H1 (cell line): Measurements from ENCODE around the gene MAGOH. TPM values are rescaled to one million over a fixed set of nuclear protein-coding genes. Genes with fewer than 3 reads are reported as not detected.

Source experiments
- CTCF ChIA-PET: fragments of 300-600 bp; sonication (Branson Sonifier 250); formaldehyde crosslinking; loops from one replicate; lab custom pipeline; 2021; ENCODE audit not compliant: partially characterized antibody; lab: Charles Lee
- POLR2A ChIA-PET: fragments of 300-600 bp; sonication (Branson Sonifier 250); formaldehyde crosslinking; loops from one replicate; lab custom pipeline; 2021; ENCODE audit warnings: inconsistent platforms; ENCODE audit not compliant: partially characterized antibody; lab: Charles Lee
- DNase-seq, 2 experiments: peaks; one replicate each; pipeline versions ENCODE4 v3.0.0 to v3.0.0-alpha.2; 2010 to 2022; ENCODE audit warnings: low spot score in 2 of 2, low read depth in 1 of 2, mixed read lengths in 1 of 2
- FAIRE-seq: peaks from 2 replicates; lab custom pipeline; 2011; peaks lifted over from hg19 to GRCh38; lab: Jason Lieb, UNC
- H2AFZ ChIP-seq: 2 replicates; pipeline ENCODE4 v1.8.1; 2012; ENCODE audit warnings: low read length, inconsistent platforms
- H2AK5ac ChIP-seq: 2 replicates; pipeline ENCODE4 v1.6.1; 2013; ENCODE audit warnings: low read depth, low read length
- H2BK120ac ChIP-seq: replicated peaks from 2 replicates; pipeline ENCODE3; 2013; ENCODE audit warnings: low read depth, low read length, inconsistent platforms
- H2BK12ac ChIP-seq: 2 replicates; pipeline ENCODE4 v1.6.1; 2013; ENCODE audit warnings: low read depth, low read length
- H2BK15ac ChIP-seq: 2 replicates; pipeline ENCODE4 v1.6.1; 2013; ENCODE audit warnings: low read length
- H2BK20ac ChIP-seq: 2 replicates; pipeline ENCODE4 v1.6.1; 2013; ENCODE audit warnings: low read length
- H2BK5ac ChIP-seq: 2 replicates; pipeline ENCODE4 v1.6.1; 2013; ENCODE audit warnings: low read depth, low read length
- H3K14ac ChIP-seq: 2 replicates; pipeline ENCODE4 v1.6.1; 2013; ENCODE audit warnings: inconsistent platforms; ENCODE audit not compliant: insufficient read length
- H3K18ac ChIP-seq: 2 replicates; pipeline ENCODE4 v1.6.1; 2013; ENCODE audit warnings: low read length; ENCODE audit errors: extremely low read depth
- H3K23ac ChIP-seq: 2 replicates; pipeline ENCODE4 v1.6.1; 2013; ENCODE audit warnings: inconsistent platforms; ENCODE audit not compliant: insufficient read length
- H3K23me2 ChIP-seq: 2 replicates; pipeline ENCODE4 v1.6.1; 2013; ENCODE audit warnings: low read depth, low read length
- H3K27ac ChIP-seq: 2 replicates; pipeline ENCODE4 v1.6.1; 2011; ENCODE audit warnings: low read depth, low read length, inconsistent platforms
- H3K27me3 ChIP-seq, 4 experiments: replicated peaks in 1 of 4; 1 replicate in 1 of 4; 2 replicates in 3 of 4; pipeline versions ENCODE4 v1.6.1 to v1.8.1; 2011 to 2013; ENCODE audit warnings: low read length in 3 of 4, mild to moderate bottlenecking in 3 of 4, inconsistent platforms in 2 of 4, mixed read lengths in 2 of 4, moderate library complexity in 1 of 4; ENCODE audit not compliant: control insufficient read depth in 3 of 4, insufficient read depth in 3 of 4; ENCODE audit errors: extremely low read depth in 1 of 4
- H3K36me3 ChIP-seq, 4 experiments: 2 replicates each; pipeline versions ENCODE4 v1.6.1 to v1.8.1; 2011 to 2013; ENCODE audit warnings: mild to moderate bottlenecking in 4 of 4, low read length in 3 of 4, moderate library complexity in 2 of 4, control low read depth in 1 of 4, inconsistent platforms in 1 of 4; ENCODE audit not compliant: insufficient read depth in 4 of 4, control insufficient read depth in 2 of 4
- H3K4ac ChIP-seq: replicated peaks from 2 replicates; pipeline ENCODE3; 2013; ENCODE audit warnings: low read length, low read depth, mixed read lengths, inconsistent platforms; ENCODE audit not compliant: insufficient read length
- H3K4me1 ChIP-seq, 4 experiments: replicated peaks in 1 of 4; 1 replicate in 1 of 4; 2 replicates in 3 of 4; pipeline versions ENCODE4 v1.6.1 to v1.8.1; 2011 to 2013; ENCODE audit warnings: low read length in 3 of 4, inconsistent platforms in 2 of 4, mixed read lengths in 1 of 4; ENCODE audit not compliant: insufficient read depth in 4 of 4, control insufficient read depth in 3 of 4
- H3K4me2 ChIP-seq, 2 experiments: 2 replicates each; pipeline versions ENCODE4 v1.6.1 to v1.8.1; 2011 to 2013; ENCODE audit warnings: low read depth in 2 of 2, low read length in 2 of 2, control low read depth in 1 of 2, inconsistent platforms in 1 of 2, mild to moderate bottlenecking in 1 of 2; ENCODE audit not compliant: insufficient read depth in 1 of 2
- H3K4me3 ChIP-seq, 4 experiments: fragments of 200-600, 300-600 bp in 1 of 4; sonication (generic), shearing (Covaris generic), sonication (Bioruptor Twin) in 1 of 4; 2 replicates each; pipeline versions ENCODE4 v1.5.1 to v1.8.1; 2011 to 2016; ENCODE audit warnings: low read length in 4 of 4, low read depth in 3 of 4, control low read depth in 2 of 4, inconsistent platforms in 2 of 4, mild to moderate bottlenecking in 2 of 4, mixed read lengths in 1 of 4, moderate library complexity in 1 of 4; ENCODE audit not compliant: insufficient read depth in 2 of 4; ENCODE audit errors: extremely low read depth in 1 of 4
- H3K56ac ChIP-seq: replicated peaks from 2 replicates; pipeline ENCODE3; 2013; ENCODE audit warnings: low read depth, mild to moderate bottlenecking, mixed read lengths, low read length, inconsistent platforms; ENCODE audit not compliant: insufficient read length
- H3K79me1 ChIP-seq: 2 replicates; pipeline ENCODE4 v1.6.1; 2013; ENCODE audit warnings: low read depth, low read length, control low read depth
- H3K79me2 ChIP-seq, 2 experiments: 2 replicates each; pipeline versions ENCODE4 v1.6.1 to v1.8.1; 2012 to 2013; ENCODE audit warnings: low read length in 2 of 2, mild to moderate bottlenecking in 2 of 2, inconsistent platforms in 1 of 2; ENCODE audit not compliant: insufficient read depth in 2 of 2, control insufficient read depth in 1 of 2
- H3K9ac ChIP-seq, 4 experiments: replicated peaks in 1 of 4; 1 replicate in 1 of 4; 2 replicates in 3 of 4; pipeline versions ENCODE4 v1.6.1 to v1.8.1; 2011 to 2013; ENCODE audit warnings: low read depth in 3 of 4, low read length in 3 of 4, control low read depth in 2 of 4, mild to moderate bottlenecking in 2 of 4, moderate library complexity in 2 of 4, inconsistent platforms in 1 of 4; ENCODE audit errors: extremely low read depth in 1 of 4
- H3K9me3 ChIP-seq, 2 experiments: 2 replicates each; pipeline versions ENCODE4 v1.6.1 to v1.8.1; 2012 to 2013; ENCODE audit warnings: mild to moderate bottlenecking in 2 of 2, moderate library complexity in 2 of 2, control low read depth in 1 of 2, inconsistent platforms in 1 of 2, low read depth in 1 of 2, low read length in 1 of 2, mixed read lengths in 1 of 2; ENCODE audit not compliant: insufficient read depth in 2 of 2
- H4K20me1 ChIP-seq, 2 experiments: replicated peaks in 1 of 2; 2 replicates each; pipeline versions ENCODE3 to v1.8.1; 2011 to 2013; ENCODE audit warnings: inconsistent platforms in 2 of 2, low read length in 2 of 2, mild to moderate bottlenecking in 1 of 2; ENCODE audit not compliant: insufficient read depth in 2 of 2, control insufficient read depth in 1 of 2
- H4K5ac ChIP-seq: 2 replicates; pipeline ENCODE4 v1.6.1; 2013; ENCODE audit warnings: low read length, low read depth, mixed read lengths, inconsistent platforms; ENCODE audit not compliant: insufficient read length
- H4K8ac ChIP-seq: 2 replicates; pipeline ENCODE4 v1.8.0; 2013; ENCODE audit warnings: mild to moderate bottlenecking, moderate library complexity, low read length, inconsistent platforms; ENCODE audit not compliant: insufficient read depth; ENCODE audit errors: extremely low read depth
- H4K91ac ChIP-seq: replicated peaks from 2 replicates; pipeline ENCODE3; 2013; ENCODE audit warnings: low read length, mixed read lengths, inconsistent platforms; ENCODE audit not compliant: insufficient read length
- ASH2L ChIP-seq: fragments of 200-600, 300-600 bp; sonication (generic); IDR thresholded peaks from one replicate; pipeline ENCODE4 v1.7.1; 2017; ENCODE audit warnings: low read length
- ATF2 ChIP-seq: IDR thresholded peaks from 2 replicates; pipeline ENCODE4 v1.6.1; 2012; ENCODE audit warnings: low read length, inconsistent platforms
- BCL11A ChIP-seq, 2 experiments: IDR thresholded peaks; one replicate each; pipeline ENCODE4 v1.6.1; 2011; ENCODE audit warnings: low read depth in 2 of 2, low read length in 2 of 2, mild to moderate bottlenecking in 2 of 2
- CBX8 ChIP-seq: fragments of 300-800, 300-1000 bp; sonication (generic); IDR thresholded peaks from 2 replicates; pipeline ENCODE4 v1.7.1; 2016; ENCODE audit warnings: low read depth, low read length, borderline replicate concordance
- POLR2AphosphoS5 ChIP-seq: IDR thresholded peaks from 2 replicates; pipeline ENCODE4 v1.6.1; 2011; ENCODE audit warnings: low read depth, low read length
- SIX5 ChIP-seq: IDR thresholded peaks from 2 replicates; pipeline ENCODE4 v1.6.1; 2011; ENCODE audit warnings: mild to moderate bottlenecking, low read depth, low read length
- WGBS, 2 experiments: shearing (Covaris generic) in 1 of 2; methylation state at CpG; one replicate each; pipeline versions ENCODE4 v1.1.6 to v1.1.7; 2013 to 2015; ENCODE audit warnings: low lambda C conversion rate in 2 of 2, mixed read lengths in 2 of 2, inconsistent platforms in 1 of 2, low coverage in 1 of 2, missing lambda C conversion rate in 1 of 2; ENCODE audit not compliant: insufficient replicate concordance in 2 of 2, insufficient coverage in 1 of 2, insufficient read length in 1 of 2; ENCODE audit errors: extremely low coverage in 1 of 2, missing lambda C conversion rate in 1 of 2; 5-methylcytosine and 5-hydroxymethylcytosine counted together
- polyA plus RNA-seq, 7 experiments: library from polyadenylated mRNA; depleted of rRNA in 3 of 7; stranded (reverse) in 5 of 7; unstranded in 2 of 7; fragments of >200 nt in 5 of 7; fragments of 200-250 nt in 2 of 7; gene quantifications; 1 replicate in 5 of 7; 2 replicates in 1 of 7; 4 replicates in 1 of 7; pipeline versions ENCODE4 v1.2.1 to v1.2.3, GENCODE V29; 2011 to 2013; ENCODE audit warnings: missing spikeins in 2 of 7, mixed read lengths in 2 of 7
- total RNA-seq: library from RNA; stranded (reverse); fragmentation: NEBNext Ultra II Directional; extraction: Animal tissue kit (Norgen Biotek cat#: 25700); gene quantifications from 2 replicates; pipeline ENCODE4 v1.2.1, GENCODE V29; 2021

MAGOH gene
- total and polyA plus RNA-seq, 2 of the 8 experiments (the other 6 are each of a cell fraction or from before 2014, with no cell fraction given): 46.9 to 74.3 TPM

- TF ChIP-seq ATF2 (no peak), POLR2AphosphoS5 (no peak), ASH2L (no peak), CBX8 (no peak), SIX5 (no peak), BCL11A (IDR thresholded peaks at IDR 0.05; ENCODE audit: low read depth in 2 of 2, low read length in 2 of 2) (no peak)
- Histone ChIP-seq H3K23me2 (no peaks in the 10 kb centered on the region), H3K4me3 (no peak overlapping the region), H3K36me3 (peaks cover 50 to 98% (median 89%) of the 10 kb centered on the region in 4 experiments), H4K20me1 (peaks cover 2% of the 10 kb centered on the region in 2 experiments), H2BK120ac (no peak overlapping the region), H2BK20ac (no peak overlapping the region), H3K23ac (no peak overlapping the region), H4K8ac (no peak overlapping the region), H2BK12ac (no peak overlapping the region), H3K9me3 (no peaks in the 10 kb centered on the region), H3K27me3 (no peaks in the 10 kb centered on the region), H3K79me1 (no peaks in the 10 kb centered on the region), H3K56ac (no peak overlapping the region), H3K4me2 (no peak overlapping the region), H2AK5ac (no peak overlapping the region), H4K5ac (no peak overlapping the region), H3K27ac (no peak overlapping the region), H3K9ac (no peak overlapping the region), H2BK5ac (no peak overlapping the region), H3K79me2 (no peaks in the 10 kb centered on the region), H2BK15ac (no peak overlapping the region), H2AFZ (no peak overlapping the region), H3K4ac (no peak overlapping the region), H3K18ac (no peak overlapping the region), H3K4me1 (no peaks in the 10 kb centered on the region), H3K14ac (no peak overlapping the region), H4K91ac (no peak overlapping the region)
- WGBS, 2 experiments: 79% methylated on average over 3 of the region's 3 CpGs; no CpG with 5 or more reads in 1 of the 2 experiments
- DNase-seq (no peak), FAIRE-seq (no peak)
- ChIA-PET CTCF (interaction anchor here (7.2 kb wide), 1 partner anchor 17 kb away, joined by 36 read pairs; no protein-coding TSS in a partner anchor), POLR2A (interaction anchor here (1.2 kb wide), 1 partner anchor 12 kb away, joined by 4 read pairs; no protein-coding TSS in a partner anchor)
Observed at GRCh38 chr1:53262000-53262399, 23.7 kb upstream of the MAGOH start.
